ENCODE results near the gene GRIN3B.

Gene GRIN3B

DNA sequence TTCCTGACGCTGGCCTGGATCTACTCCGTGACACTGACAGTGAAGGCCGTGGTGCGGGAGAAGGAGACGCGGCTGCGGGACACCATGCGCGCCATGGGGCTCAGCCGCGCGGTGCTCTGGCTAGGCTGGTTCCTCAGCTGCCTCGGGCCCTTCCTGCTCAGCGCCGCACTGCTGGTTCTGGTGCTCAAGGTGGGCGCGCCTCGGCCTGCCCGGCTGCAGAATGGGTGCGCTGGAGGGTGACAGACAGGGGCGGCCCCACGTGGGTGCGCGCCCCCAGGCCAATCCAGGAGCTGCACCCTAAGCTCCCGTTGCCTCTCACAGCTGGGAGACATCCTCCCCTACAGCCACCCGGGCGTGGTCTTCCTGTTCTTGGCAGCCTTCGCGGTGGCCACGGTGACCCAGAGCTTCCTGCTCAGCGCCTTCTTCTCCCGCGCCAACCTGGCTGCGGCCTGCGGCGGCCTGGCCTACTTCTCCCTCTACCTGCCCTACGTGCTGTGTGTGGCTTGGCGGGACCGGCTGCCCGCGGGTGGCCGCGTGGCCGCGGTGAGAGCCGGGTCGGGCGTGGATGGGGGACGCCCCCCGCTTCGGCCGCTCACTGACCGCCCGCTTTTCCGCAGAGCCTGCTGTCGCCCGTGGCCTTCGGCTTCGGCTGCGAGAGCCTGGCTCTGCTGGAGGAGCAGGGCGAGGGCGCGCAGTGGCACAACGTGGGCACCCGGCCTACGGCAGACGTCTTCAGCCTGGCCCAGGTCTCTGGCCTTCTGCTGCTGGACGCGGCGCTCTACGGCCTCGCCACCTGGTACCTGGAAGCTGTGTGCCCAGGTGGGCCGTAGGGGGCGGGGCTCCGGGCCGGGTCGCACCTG is 46.8 kb downstream of the GRIN3B start:
- no peak for TF ChIP-seq POLR2A (IDR thresholded peaks at IDR 0.05; ENCODE audit: low read depth, low read length)
- FAIRE-seq (no peak), DNase-seq (ENCODE audit: insufficient read length, low spot score) (no peak)

DNA sequence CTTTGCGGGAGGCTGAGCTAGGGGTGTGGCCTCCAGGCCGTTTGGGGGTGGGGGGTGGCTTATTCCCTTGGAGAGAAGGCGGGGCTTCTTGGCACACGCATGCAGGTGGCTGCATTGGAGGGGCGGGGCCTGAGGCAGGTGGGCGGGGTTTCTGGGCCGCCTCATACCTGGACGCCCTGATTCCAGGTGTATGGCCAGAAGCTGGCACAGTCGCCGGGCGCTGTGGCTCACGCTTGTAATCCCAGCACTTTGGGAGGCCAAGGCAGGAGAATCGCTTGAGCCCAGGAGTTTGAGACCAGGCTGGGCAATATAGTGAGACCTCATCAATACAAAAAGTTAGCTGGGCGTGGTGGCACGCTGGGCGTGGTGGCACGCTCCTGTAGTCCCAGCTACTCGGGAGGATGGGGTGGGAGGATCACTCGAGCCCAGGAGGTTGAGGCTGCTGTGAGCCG is 47.5 kb downstream of the GRIN3B start:
- no peak for FAIRE-seq
- no peak for TF ChIP-seq POLR2A (IDR thresholded peaks at IDR 0.05; ENCODE audit: low read depth, low read length)
- no peak for DNase-seq (ENCODE audit: insufficient read length, low spot score)

DNA sequence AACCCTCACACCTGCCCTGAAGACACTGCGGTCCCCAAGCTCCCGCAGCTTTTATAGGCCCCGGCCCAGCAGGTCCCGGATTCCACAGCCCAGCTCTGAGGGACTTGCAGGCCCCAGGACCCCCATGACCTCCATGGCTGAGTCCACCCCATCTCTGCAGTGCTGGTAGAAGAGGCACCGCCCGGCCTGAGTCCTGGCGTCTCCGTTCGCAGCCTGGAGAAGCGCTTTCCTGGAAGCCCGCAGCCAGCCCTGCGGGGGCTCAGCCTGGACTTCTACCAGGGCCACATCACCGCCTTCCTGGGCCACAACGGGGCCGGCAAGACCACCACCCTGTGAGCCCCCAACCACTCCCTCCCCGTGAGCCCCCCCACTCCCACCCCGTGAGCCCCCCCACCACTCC is 48.9 kb downstream of the GRIN3B start:
- no peak for DNase-seq (ENCODE audit: insufficient read length, low spot score)
- no peak for TF ChIP-seq POLR2A (IDR thresholded peaks at IDR 0.05; ENCODE audit: low read depth, low read length)

DNA sequence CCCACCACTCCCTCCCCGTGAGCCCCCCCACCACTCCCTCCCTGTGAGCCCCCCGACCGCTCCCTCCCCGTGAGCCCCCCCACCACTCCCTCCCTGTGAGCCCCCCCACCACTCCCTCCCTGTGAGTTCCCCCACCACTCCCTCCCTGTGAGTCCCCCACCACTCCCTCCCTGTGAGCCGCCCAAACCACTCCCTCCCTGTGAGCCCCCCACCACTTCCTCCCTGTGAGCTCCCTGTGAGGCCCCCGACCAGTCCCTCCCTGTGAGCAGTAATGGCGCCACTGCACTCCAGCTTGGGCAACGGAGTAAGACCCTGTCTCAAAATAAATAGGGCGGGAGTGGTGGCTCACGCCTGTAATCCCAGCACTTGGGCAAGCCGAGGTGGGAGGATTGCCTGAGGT is 49.6 kb downstream of the GRIN3B start:
- no peak for TF ChIP-seq POLR2A (IDR thresholded peaks at IDR 0.05; ENCODE audit: low read depth, low read length)
- no peak for DNase-seq (ENCODE audit: insufficient read length, low spot score)
- no peak for FAIRE-seq

More for the DNA sequence above, 48.9 kb downstream of the GRIN3B start:
- FAIRE-seq = no peak

DNA sequence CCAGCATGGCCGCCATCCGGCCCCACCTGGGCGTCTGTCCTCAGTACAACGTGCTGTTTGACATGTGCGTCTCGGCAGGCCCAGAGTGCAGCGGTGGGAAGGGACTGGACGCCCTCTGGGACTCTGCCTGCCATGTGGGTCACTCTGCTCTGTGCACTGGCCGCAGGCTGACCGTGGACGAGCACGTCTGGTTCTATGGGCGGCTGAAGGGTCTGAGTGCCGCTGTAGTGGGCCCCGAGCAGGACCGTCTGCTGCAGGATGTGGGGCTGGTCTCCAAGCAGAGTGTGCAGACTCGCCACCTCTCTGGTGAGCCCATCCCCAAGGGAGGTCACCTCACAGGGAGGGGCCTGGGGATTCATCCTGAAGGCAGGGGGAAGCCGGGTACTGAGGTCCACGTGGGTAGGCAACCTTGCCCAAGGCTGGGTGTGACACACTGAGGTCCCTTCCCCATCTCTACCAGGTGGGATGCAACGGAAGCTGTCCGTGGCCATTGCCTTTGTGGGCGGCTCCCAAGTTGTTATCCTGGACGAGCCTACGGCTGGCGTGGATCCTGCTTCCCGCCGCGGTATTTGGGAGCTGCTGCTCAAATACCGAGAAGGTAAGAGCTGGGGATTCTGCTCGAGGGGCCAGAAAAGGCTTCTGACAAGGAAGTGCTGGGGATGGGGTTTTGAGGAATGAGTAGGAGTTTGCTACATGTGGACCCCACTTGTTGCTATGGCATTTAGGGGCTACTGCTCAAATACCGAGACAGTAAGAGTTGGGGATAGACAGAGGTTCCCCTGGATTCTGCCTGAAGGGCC is 51.0 kb downstream of the GRIN3B start:
- TF ChIP-seq POLR2A (IDR thresholded peaks at IDR 0.05; ENCODE audit: low read depth, low read length) = no peak
- DNase-seq (ENCODE audit: insufficient read length, low spot score) = no peak
- no peak for FAIRE-seq

DNA sequence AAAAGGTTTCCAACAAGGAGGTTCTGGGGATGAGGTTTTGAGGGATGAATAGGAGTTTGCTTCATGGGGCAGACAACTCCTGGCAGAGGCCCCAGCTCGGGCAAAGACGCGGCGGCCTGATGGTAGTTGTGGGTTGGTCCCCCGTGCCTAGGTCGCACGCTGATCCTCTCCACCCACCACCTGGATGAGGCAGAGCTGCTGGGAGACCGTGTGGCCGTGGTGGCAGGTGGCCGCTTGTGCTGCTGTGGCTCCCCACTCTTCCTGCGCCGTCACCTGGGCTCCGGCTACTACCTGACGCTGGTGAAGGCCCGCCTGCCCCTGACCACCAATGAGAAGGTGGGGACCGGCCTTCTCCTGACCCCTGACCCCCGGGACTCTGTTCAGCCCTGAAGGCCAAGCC is 51.6 kb downstream of the GRIN3B start:
- TF ChIP-seq POLR2A (IDR thresholded peaks at IDR 0.05; ENCODE audit: low read depth, low read length) = no peak
- DNase-seq (ENCODE audit: insufficient read length, low spot score) = no peak
- FAIRE-seq = no peak

DNA sequence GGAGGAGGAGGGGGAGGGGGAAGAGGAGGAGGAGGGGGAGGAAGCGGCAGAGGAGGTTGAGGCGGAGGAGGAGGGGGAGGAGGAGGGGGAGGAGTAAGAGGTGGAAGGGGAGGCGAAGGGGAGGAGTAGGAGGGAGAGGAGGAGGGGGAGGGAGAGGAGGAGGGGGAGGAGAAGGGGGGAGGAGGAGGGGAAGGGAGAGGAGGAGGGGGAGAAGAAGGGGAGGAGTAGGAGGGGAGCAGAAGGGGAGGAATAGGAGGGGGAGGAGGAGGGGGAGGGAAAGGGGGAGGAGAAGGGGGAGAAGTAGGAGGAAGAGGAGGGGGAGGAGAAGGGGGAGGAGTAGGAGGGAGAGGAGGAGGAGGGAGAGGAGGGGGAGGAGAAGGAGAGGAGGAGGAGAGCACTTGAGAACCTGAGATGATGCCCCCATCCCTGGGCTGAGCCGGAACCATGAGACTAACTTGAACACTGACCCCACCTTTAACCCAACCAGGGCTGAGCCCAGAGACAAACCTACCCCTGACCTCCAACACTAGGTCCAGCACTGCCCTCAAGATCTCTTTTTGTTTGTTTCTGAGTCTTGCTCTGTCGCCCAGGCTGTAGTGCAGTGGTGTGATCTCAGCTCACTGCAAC is 52.2 kb downstream of the GRIN3B start:
- TF ChIP-seq POLR2A (IDR thresholded peaks at IDR 0.05; ENCODE audit: low read depth, low read length) = no peak
- FAIRE-seq (no peak), DNase-seq (ENCODE audit: insufficient read length, low spot score) (no peak)

DNA sequence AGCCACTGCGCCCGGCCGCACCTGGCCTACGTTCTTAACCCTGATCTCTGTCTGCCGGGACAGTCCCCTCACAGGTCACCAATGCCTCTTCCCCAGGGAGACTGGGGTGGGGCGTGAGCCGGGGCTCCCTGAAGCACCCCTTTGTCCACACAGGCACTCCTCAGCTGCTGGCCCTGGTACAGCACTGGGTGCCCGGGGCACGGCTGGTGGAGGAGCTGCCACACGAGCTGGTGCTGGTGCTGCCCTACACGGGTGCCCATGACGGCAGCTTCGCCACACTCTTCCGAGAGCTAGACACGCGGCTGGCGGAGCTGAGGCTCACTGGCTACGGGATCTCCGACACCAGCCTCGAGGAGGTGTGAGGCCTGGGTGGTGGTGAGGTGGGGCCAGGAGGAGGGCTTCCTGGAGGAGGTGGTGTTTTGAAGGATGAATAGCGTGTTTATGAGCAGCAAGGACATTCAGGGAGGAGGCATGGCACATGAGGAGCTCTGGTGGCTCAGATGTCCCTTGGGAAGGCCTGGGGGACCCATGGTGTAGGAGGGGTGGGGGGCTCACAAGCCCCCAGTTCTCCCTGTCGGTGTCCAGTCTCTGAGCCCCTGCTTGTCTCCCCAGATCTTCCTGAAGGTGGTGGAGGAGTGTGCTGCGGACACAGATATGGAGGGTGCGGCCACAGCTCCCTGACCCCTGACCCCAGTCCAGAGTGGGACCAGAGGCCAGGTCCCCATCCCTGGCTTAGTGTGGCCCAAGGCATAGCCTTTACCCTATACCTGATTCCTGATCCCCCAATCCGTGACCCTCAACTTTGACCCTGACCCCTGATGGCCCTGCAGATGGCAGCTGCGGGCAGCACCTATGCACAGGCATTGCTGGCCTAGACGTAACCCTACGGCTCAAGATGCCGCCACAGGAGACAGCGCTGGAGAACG is 53.2 kb downstream of the GRIN3B start:
- no peak for DNase-seq (ENCODE audit: insufficient read length, low spot score)
- FAIRE-seq = no peak
- TF ChIP-seq POLR2A (IDR thresholded peaks at IDR 0.05; ENCODE audit: low read depth, low read length) = no peak

DNA sequence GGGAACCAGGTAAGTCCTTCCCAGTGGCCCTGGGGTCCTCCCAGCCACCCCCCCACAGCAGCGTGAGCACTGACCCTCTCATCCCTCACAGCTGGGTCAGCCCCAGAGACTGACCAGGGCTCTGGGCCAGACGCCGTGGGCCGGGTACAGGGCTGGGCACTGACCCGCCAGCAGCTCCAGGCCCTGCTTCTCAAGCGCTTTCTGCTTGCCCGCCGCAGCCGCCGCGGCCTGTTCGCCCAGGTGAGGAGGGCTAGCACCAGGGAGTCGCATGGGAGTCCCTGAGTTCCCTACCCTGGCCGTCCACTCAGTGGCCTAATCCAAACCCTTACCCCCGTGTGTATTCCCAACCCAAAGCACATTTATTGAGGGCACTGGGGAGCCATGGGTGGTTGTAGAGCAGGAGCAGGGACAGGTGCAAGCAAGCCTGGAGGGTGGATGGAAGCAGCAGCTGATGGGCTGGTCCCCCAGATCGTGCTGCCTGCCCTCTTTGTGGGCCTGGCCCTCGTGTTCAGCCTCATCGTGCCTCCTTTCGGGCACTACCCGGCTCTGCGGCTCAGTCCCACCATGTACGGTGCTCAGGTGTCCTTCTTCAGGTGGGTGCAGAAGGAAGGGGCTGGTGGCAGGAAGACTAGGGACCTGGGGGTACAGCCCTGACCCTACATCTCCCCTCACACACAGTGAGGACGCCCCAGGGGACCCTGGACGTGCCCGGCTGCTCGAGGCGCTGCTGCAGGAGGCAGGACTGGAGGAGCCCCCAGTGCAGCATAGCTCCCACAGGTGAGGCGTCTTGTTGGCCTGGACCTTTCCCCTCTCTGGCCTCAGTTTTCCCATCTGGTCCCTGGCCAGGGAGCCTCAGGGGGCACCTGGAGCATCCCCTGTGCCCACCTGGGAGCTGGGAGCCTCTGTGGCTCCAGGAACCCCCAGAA is 54.1 kb downstream of the GRIN3B start:
- no peak for TF ChIP-seq POLR2A (IDR thresholded peaks at IDR 0.05; ENCODE audit: low read depth, low read length)
- DNase-seq (ENCODE audit: insufficient read length, low spot score) (no peak), FAIRE-seq (no peak)

DNA sequence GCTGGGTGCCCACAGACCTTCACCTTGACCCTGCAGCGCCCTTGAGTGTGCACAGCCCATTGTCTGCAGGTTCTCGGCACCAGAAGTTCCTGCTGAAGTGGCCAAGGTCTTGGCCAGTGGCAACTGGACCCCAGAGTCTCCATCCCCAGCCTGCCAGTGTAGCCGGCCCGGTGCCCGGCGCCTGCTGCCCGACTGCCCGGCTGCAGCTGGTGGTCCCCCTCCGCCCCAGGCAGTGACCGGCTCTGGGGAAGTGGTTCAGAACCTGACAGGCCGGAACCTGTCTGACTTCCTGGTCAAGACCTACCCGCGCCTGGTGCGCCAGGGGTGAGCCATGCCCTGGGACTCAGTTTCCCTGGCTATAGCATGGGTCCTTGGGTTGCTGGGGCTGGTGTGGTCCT is 54.8 kb downstream of the GRIN3B start:
- DNase-seq (ENCODE audit: insufficient read length, low spot score) (no peak), FAIRE-seq (no peak)
- TF ChIP-seq POLR2A (IDR thresholded peaks at IDR 0.05; ENCODE audit: low read depth, low read length) = no peak

DNA sequence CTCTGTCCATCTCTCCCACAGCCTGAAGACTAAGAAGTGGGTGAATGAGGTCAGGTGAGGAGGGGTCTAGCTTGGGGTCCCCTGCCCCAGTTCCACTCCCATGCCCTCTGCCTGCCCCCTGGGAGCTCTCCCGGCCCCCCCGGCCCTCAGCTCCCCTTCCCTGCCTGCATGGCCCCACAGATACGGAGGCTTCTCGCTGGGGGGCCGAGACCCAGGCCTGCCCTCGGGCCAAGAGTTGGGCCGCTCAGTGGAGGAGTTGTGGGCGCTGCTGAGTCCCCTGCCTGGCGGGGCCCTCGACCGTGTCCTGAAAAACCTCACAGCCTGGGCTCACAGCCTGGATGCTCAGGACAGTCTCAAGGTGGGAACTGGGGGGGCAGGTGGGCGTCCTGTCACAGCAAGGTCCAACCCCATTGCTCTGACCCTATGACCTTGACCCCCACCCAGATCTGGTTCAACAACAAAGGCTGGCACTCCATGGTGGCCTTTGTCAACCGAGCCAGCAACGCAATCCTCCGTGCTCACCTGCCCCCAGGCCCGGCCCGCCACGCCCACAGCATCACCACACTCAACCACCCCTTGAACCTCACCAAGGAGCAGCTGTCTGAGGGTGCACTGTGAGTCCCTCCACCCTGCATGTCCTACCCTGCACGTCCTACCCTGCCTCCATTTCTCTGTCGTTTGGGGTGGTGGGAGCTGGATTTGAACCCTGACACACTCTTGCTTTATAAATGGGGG is 55.8 kb downstream of the GRIN3B start:
- FAIRE-seq = no peak
- TF ChIP-seq POLR2A (IDR thresholded peaks at IDR 0.05; ENCODE audit: low read depth, low read length) = no peak

More for the DNA sequence above, 55.8 kb downstream of the GRIN3B start:
- no peak for DNase-seq (ENCODE audit: insufficient read length, low spot score)

Data from H54 (cell line).